IPS DF 19.7 (cell line): ENCODE measurements around the gene GNGT2.
"Not testable (repeated sequence)": the region's sequence is repeated elsewhere in the genome, so short reads cannot be mapped to it uniquely, and the experiment has no call there.

Experiments used
- DNase-seq: peaks from one replicate; pipeline ENCODE4 v3.0.0-alpha.2; 2013; ENCODE audit warnings: low read depth, low spot score

GNGT2 gene

GRCh38 chr17:49203796-49204195, 6.6 kb downstream of the GNGT2 start:
- no peak for DNase-seq

GRCh38 chr17:49201481-49201927, 8.9 kb downstream of the GNGT2 start:
- no peak for DNase-seq

GRCh38 chr17:49200423-49201083, 9.8 kb downstream of the GNGT2 start:
- DNase-seq = no peak

- no peak for DNase-seq
Observed at GRCh38 chr17:49198211-49198610, 12.2 kb downstream of the GNGT2 start.

- no peak for DNase-seq
Observed at GRCh38 chr17:49197346-49197998, 12.9 kb downstream of the GNGT2 start.

GRCh38 chr17:49196520-49196919, 13.9 kb downstream of the GNGT2 start:
- no peak for DNase-seq

- no peak for DNase-seq
Observed at GRCh38 chr17:49195751-49196150, 14.6 kb downstream of the GNGT2 start.

- no peak for DNase-seq
Observed at GRCh38 chr17:49194297-49194607, 16.1 kb downstream of the GNGT2 start.

- DNase-seq = no peak
Observed at GRCh38 chr17:49193513-49194296, 16.7 kb downstream of the GNGT2 start.

- DNase-seq = no peak
Observed at GRCh38 chr17:49191917-49192741, 18.2 kb downstream of the GNGT2 start.

- DNase-seq = no peak
Observed at GRCh38 chr17:49191409-49191916, 18.9 kb downstream of the GNGT2 start.

GRCh38 chr17:49190932-49191331, 19.4 kb downstream of the GNGT2 start:
- no peak for DNase-seq

- no peak for DNase-seq
Observed at GRCh38 chr17:49187301-49187700, 23.1 kb downstream of the GNGT2 start.

- DNase-seq = not testable (repeated sequence)
Observed at GRCh38 chr17:49185381-49185780, 25.0 kb downstream of the GNGT2 start.

- not testable (repeated sequence) for DNase-seq
Observed at GRCh38 chr17:49184522-49184921, 25.9 kb downstream of the GNGT2 start.

GRCh38 chr17:49183801-49184200, 26.6 kb downstream of the GNGT2 start:
- no peak for DNase-seq

GRCh38 chr17:49183341-49183740, 27.0 kb downstream of the GNGT2 start:
- DNase-seq = no peak

GRCh38 chr17:49180998-49181635, 29.3 kb downstream of the GNGT2 start:
- DNase-seq = no peak

- DNase-seq = no peak
Observed at GRCh38 chr17:49180303-49180702, 30.1 kb downstream of the GNGT2 start.

- DNase-seq = not testable (repeated sequence)
Observed at GRCh38 chr17:49175978-49176377, 34.4 kb downstream of the GNGT2 start.

- DNase-seq = not testable (repeated sequence)
Observed at GRCh38 chr17:49170711-49171110, 39.7 kb downstream of the GNGT2 start.
